K562 (cell line): ENCODE results near the gene DAPK1. TPM values are rescaled to one million over a fixed set of nuclear protein-coding genes. Genes with fewer than 3 reads are reported as not detected.

Experiments
- ATAC-seq: fragments of 200-7000 bp; cut with Tn5 transposase; 3 replicates; pipeline ENCODE4 v1.9.1; 2020; ENCODE audit warnings: moderate library complexity
- BruUV-seq: library from RNA; stranded (reverse); fragments of 400-500 nt; replicated peaks from 2 replicates; lab custom pipeline; 2021; lab: Mats Ljungman, UMichigan
- CTCF ChIA-PET: fragments of 300-600 bp; formaldehyde crosslinking; extraction: SDS; loops from one replicate; lab custom pipeline; 2021; ENCODE audit warnings: low intra/inter-chr PET ratio; lab: Yijun Ruan, JAX
- POLR2A ChIA-PET: fragments of 300-600, 350-650 bp; sonication (Branson Sonifier 250); formaldehyde crosslinking; extraction: SDS; loops from one replicate; lab custom pipeline; 2021; ENCODE audit warnings: antibody characterized with exemption, inconsistent platforms; lab: Yijun Ruan, JAX
- DNase-seq, 4 experiments: peaks; one replicate each; pipeline versions ENCODE4 v3.0.0 to v3.0.0-alpha.2; 2011 to 2018; ENCODE audit warnings: low spot score in 3 of 4, mixed read lengths in 3 of 4; ENCODE audit errors: extremely low read depth in 1 of 4
- FAIRE-seq: peaks from 2 replicates; lab custom pipeline; 2011; peaks lifted over from hg19 to GRCh38; lab: Jason Lieb, UNC
- H2AFZ ChIP-seq: 2 replicates; pipeline ENCODE4 v1.6.0; 2011; ENCODE audit warnings: low read depth, low read length, control low read depth, inconsistent platforms
- H3K27ac ChIP-seq: fragments of 200-600 bp; 3 replicates; pipeline ENCODE4 v1.8.0; 2011; ENCODE audit warnings: low read depth, mild to moderate bottlenecking, control low read depth, inconsistent platforms, low read length, moderate library complexity, mixed read lengths; ENCODE audit errors: extremely low read depth
- H3K27me3 ChIP-seq, 2 experiments: fragments of 300-600 bp in 1 of 2; 2 replicates in 1 of 2; 3 replicates in 1 of 2; pipeline versions ENCODE4 v1.6.0 to v1.8.0; 2011; ENCODE audit warnings: inconsistent platforms in 2 of 2, low read length in 2 of 2, mild to moderate bottlenecking in 1 of 2, mixed read lengths in 1 of 2, moderate library complexity in 1 of 2; ENCODE audit not compliant: control insufficient read depth in 2 of 2, insufficient read depth in 2 of 2
- H3K36me3 ChIP-seq: fragments of 300-600 bp; 3 replicates; pipeline ENCODE4 v1.8.0; 2011; ENCODE audit warnings: mild to moderate bottlenecking, low read length, inconsistent platforms; ENCODE audit not compliant: control insufficient read depth, insufficient read depth
- H3K4me1 ChIP-seq, 2 experiments: fragments of 200-600 bp in 1 of 2; replicated peaks in 1 of 2; 2 replicates in 1 of 2; 3 replicates in 1 of 2; pipeline versions ENCODE4 v1.5.1 to v1.8.0; 2011; ENCODE audit warnings: inconsistent platforms in 2 of 2, low read length in 2 of 2, mild to moderate bottlenecking in 1 of 2, mixed read lengths in 1 of 2, moderate library complexity in 1 of 2; ENCODE audit not compliant: control insufficient read depth in 2 of 2, insufficient read depth in 2 of 2
- H3K4me2 ChIP-seq: 2 replicates; pipeline ENCODE4 v1.6.1; 2011; ENCODE audit warnings: low read length, control low read depth, inconsistent platforms, mixed read lengths; ENCODE audit not compliant: insufficient read depth
- H3K4me3 ChIP-seq: fragments of 200-600 bp; sonication (generic), shearing (Covaris generic); 2 replicates; pipeline ENCODE4 v1.5.1; 2016; ENCODE audit warnings: control low read depth, inconsistent platforms
- H3K79me2 ChIP-seq: fragments of 200-600 bp; 3 replicates; pipeline ENCODE4 v1.8.0; 2011; ENCODE audit warnings: low read length, inconsistent platforms; ENCODE audit not compliant: control insufficient read depth, insufficient read depth
- H3K9ac ChIP-seq, 2 experiments: 2 replicates each; pipeline versions ENCODE4 v1.6.0 to v1.6.1; 2011; ENCODE audit warnings: low read depth in 2 of 2, low read length in 2 of 2, control low read depth in 1 of 2, inconsistent platforms in 1 of 2, mild to moderate bottlenecking in 1 of 2, mixed read lengths in 1 of 2; ENCODE audit not compliant: insufficient read depth in 1 of 2
- H3K9me1 ChIP-seq: one replicate; pipeline ENCODE4 v1.6.0; 2011; ENCODE audit warnings: inconsistent platforms, mild to moderate bottlenecking, low read length, moderate library complexity; ENCODE audit not compliant: control insufficient read depth, insufficient read depth
- H3K9me3 ChIP-seq: replicated peaks from 2 replicates; pipeline ENCODE4 v1.5.1; 2011; ENCODE audit warnings: low read depth, low read length, inconsistent platforms; ENCODE audit not compliant: control insufficient read depth, insufficient read depth
- H4K20me1 ChIP-seq: replicated peaks from 2 replicates; pipeline ENCODE4 v1.6.1; 2011; ENCODE audit warnings: low read length, inconsistent platforms, mixed read lengths; ENCODE audit not compliant: control insufficient read depth, insufficient read depth
- CBX1 ChIP-seq: sonication (generic); IDR thresholded peaks from 2 replicates; pipeline ENCODE4 v1.6.1; 2016; ENCODE audit warnings: antibody characterized with exemption, low read depth, mild to moderate bottlenecking
- CEBPB ChIP-seq: fragments of 450-650 bp; IDR thresholded peaks from 2 replicates; pipeline ENCODE4 v1.6.1; 2016; ENCODE audit warnings: missing genetic modification characterization, missing compliant biosample characterization
- DDX20 ChIP-seq: fragments of 450-650 bp; IDR thresholded peaks from 2 replicates; pipeline ENCODE4 v1.6.1; 2016; ENCODE audit warnings: missing genetic modification characterization, low read depth, mild to moderate bottlenecking, missing compliant biosample characterization, moderate library complexity
- NEUROD1 ChIP-seq: fragments of 150-350 bp; IDR thresholded peaks from 2 replicates; pipeline ENCODE4 v1.6.1; 2014; ENCODE audit warnings: borderline replicate concordance, low read length, low read depth; ENCODE audit not compliant: partially characterized antibody
- ZNF146 ChIP-seq: IDR thresholded peaks from one replicate; pipeline ENCODE4 v1.6.1; 2018; ENCODE audit warnings: missing compliant biosample characterization; ENCODE audit not compliant: unreplicated experiment
- ZNF668 ChIP-seq: fragments of 250-450 bp; sonication (Bioruptor Pico); IDR thresholded peaks from 2 replicates; pipeline ENCODE4 v1.8.0; 2022; ENCODE audit warnings: mild to moderate bottlenecking, inconsistent platforms
- WGBS: fragments of 100-300 bp; shearing (Covaris generic); methylation state at CpG from one replicate; pipeline ENCODE4 v1.1.6; 2016; ENCODE audit warnings: low coverage, mixed read lengths; ENCODE audit not compliant: insufficient coverage; ENCODE audit errors: missing lambda C conversion rate; 5-methylcytosine and 5-hydroxymethylcytosine counted together
- in situ Hi-C: fragments of 300-500 bp; cut with MboI; formaldehyde crosslinking; loops from 4 replicates; pipeline ENCODE4 v1.15.0; 2018; ENCODE audit warnings: inconsistent platforms, mixed read lengths
- intact Hi-C: fragments of 100-400 bp; cut with micrococcal nuclease; formaldehyde crosslinking; loops from 2 replicates; pipeline ENCODE4 v1.14.2; 2022
- polyA plus RNA-seq, 8 experiments: library from polyadenylated mRNA; depleted of rRNA in 4 of 8; stranded (reverse) in 5 of 8; unstranded in 3 of 8; fragments of >200 nt; fragmentation: Nextera tagmentation in 2 of 8; fragmentation: Illumina TruSeq in 1 of 8; extraction: Ambion mirVana in 2 of 8; extraction: Trizol in 1 of 8; gene quantifications; 2 replicates each; pipeline versions ENCODE4 v1.2.1 to v1.2.3, GENCODE V29; 2011 to 2014; ENCODE audit warnings: inconsistent platforms in 1 of 8, missing spikeins in 1 of 8
- total RNA-seq, 7 experiments: library from RNA; depleted of rRNA in 6 of 7; stranded (reverse); fragments of >200 nt in 6 of 7; fragmentation: Illumina TruSeq in 2 of 7; extraction: Trizol in 2 of 7; gene quantifications; 2 replicates each; pipeline versions ENCODE4 v1.2.1 to v1.2.3, GENCODE V29; 2011 to 2021; ENCODE audit warnings: low replicate concordance in 1 of 7
- TF ChIP-seq, protein P1 (sequence below): fragments of 450-650 bp; IDR thresholded peaks from 2 replicates; pipeline ENCODE4 v1.6.1; 2016; ENCODE audit warnings: low read depth
- TF ChIP-seq, protein P2 (sequence below), 2 experiments: IDR thresholded peaks; 2 replicates each; pipeline ENCODE4 v1.6.1; 2012; ENCODE audit warnings: improper control_type of control experiment in 2 of 2, low read depth in 2 of 2, low read length in 2 of 2, borderline replicate concordance in 1 of 2
- TF ChIP-seq, protein P3 (sequence below): fragments of 450-650 bp; formaldehyde crosslinking; IDR thresholded peaks from 2 replicates; pipeline ENCODE4 v1.4.0; 2020; ENCODE audit warnings: mild to moderate bottlenecking, mixed read lengths

DAPK1 gene
- total and polyA plus RNA-seq, 9 of the 15 experiments (the other 6 are each of a cell fraction or from before 2014, with no cell fraction given): 1.7 to 26.4 (median 15.8) TPM

DNA sequence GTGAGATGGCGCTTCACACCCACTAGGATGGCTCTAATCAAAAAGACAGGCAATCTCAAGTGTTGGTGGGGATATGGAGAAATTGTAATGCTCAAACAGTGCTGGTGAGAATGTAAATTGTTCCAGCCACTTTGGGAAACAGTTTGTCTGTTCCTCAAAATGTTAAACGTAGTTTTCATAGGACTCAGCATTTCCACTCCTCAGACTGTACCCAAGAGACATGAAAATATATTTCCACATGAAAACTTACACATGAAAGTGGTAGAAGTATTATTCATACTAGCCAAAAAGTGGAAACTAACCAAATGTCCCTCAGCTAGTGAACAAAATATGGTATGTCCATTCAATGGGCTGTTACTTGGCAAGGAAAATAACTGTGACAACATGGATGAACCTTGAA, 120.6 kb downstream of the DAPK1 start (continued):
- TF ChIP-seq, protein P1, sequence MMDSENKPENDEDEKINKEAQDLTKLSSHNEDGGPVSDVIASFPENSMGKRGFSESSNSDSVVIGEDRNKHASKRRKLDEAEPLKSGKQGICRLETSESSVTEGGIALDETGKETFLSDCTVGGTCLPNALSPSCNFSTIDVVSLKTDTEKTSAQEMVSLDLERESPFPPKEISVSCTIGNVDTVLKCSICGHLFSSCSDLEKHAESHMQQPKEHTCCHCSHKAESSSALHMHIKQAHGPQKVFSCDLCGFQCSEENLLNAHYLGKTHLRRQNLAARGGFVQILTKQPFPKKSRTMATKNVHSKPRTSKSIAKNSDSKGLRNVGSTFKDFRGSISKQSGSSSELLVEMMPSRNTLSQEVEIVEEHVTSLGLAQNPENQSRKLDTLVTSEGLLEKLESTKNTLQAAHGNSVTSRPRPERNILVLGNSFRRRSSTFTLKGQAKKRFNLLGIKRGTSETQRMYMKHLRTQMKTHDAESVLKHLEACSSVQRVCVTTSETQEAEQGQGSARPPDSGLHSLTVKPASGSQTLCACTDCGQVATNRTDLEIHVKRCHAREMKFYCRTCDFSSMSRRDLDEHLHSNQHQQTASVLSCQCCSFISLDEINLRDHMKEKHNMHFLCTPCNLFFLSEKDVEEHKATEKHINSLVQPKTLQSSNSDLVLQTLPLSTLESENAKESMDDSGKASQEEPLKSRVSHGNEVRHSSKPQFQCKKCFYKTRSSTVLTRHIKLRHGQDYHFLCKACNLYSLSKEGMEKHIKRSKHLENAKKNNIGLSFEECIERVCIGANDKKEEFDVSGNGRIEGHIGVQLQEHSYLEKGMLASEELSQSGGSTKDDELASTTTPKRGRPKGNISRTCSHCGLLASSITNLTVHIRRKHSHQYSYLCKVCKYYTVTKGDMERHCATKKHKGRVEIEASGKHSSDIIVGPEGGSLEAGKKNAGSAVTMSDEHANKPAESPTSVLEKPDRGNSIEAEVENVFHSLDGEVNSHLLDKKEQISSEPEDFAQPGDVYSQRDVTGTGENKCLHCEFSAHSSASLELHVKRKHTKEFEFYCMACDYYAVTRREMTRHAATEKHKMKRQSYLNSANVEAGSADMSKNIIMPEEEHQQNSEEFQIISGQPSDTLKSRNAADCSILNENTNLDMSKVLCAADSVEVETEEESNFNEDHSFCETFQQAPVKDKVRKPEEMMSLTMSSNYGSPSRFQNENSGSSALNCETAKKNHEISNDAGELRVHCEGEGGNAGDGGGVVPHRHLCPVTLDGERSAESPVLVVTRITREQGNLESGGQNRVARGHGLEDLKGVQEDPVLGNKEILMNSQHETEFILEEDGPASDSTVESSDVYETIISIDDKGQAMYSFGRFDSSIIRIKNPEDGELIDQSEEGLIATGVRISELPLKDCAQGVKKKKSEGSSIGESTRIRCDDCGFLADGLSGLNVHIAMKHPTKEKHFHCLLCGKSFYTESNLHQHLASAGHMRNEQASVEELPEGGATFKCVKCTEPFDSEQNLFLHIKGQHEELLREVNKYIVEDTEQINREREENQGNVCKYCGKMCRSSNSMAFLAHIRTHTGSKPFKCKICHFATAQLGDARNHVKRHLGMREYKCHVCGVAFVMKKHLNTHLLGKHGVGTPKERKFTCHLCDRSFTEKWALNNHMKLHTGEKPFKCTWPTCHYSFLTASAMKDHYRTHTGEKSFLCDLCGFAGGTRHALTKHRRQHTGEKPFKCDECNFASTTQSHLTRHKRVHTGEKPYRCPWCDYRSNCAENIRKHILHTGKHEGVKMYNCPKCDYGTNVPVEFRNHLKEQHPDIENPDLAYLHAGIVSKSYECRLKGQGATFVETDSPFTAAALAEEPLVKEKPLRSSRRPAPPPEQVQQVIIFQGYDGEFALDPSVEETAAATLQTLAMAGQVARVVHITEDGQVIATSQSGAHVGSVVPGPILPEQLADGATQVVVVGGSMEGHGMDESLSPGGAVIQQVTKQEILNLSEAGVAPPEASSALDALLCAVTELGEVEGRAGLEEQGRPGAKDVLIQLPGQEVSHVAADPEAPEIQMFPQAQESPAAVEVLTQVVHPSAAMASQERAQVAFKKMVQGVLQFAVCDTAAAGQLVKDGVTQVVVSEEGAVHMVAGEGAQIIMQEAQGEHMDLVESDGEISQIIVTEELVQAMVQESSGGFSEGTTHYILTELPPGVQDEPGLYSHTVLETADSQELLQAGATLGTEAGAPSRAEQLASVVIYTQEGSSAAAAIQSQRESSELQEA: no peak
- no peak for TF ChIP-seq ZNF146 (CRISPR knock-in tag)

DNA sequence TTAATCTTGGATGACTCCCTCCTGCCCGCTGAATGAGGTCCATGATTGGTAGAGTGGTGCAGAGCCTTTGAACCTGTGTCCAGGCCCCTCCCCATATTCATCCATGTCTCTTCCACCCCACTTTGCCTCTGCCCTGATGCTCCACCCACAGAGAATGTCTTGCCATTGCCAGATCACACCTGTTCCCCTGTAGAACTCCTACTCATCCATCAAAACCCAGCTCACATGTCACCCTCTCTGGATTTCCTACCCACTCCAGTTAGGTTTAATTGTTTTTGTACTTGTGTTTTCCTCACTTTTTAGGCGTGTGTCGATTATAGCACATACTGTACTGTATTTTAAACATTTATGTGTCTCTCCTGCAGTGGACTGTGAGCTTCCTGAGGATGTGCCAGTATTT, 121.3 kb downstream of the DAPK1 start:
- peaks cover 3% of the 10 kb centered on the region in 2 experiments; a peak in 1 of 5 replicates for H3K4me1 ChIP-seq
- POLR2A ChIA-PET: no interaction called here
- FAIRE-seq (no peak), DNase-seq (no peak), ATAC-seq (no peak)
- H3K9me3 ChIP-seq: no peaks in the 10 kb centered on the region
- no peak overlapping the region for H3K4me2 ChIP-seq
- in situ Hi-C loops (no loop called here), intact Hi-C loops (no loop called here)
- H2AFZ ChIP-seq: no peak overlapping the region
- CTCF ChIA-PET: no interaction called here
- WGBS: 25% methylated on average over 2 of the region's 3 CpGs
- BruUV-seq: no TSS peak
- peaks cover 7% of the 10 kb centered on the region; the same call in 1 of the 3 replicates for H3K36me3 ChIP-seq
- no peaks in the 10 kb centered on the region for H3K9me1 ChIP-seq
- no peak overlapping the region for H3K27ac ChIP-seq
- no peaks in the 10 kb centered on the region for H4K20me1 ChIP-seq
- H3K4me3 ChIP-seq: no peak overlapping the region
- no peak overlapping the region for H3K9ac ChIP-seq
- H3K79me2 ChIP-seq: no peaks in the 10 kb centered on the region
- no peaks in the 10 kb centered on the region for H3K27me3 ChIP-seq
- TF ChIP-seq, protein P2, sequence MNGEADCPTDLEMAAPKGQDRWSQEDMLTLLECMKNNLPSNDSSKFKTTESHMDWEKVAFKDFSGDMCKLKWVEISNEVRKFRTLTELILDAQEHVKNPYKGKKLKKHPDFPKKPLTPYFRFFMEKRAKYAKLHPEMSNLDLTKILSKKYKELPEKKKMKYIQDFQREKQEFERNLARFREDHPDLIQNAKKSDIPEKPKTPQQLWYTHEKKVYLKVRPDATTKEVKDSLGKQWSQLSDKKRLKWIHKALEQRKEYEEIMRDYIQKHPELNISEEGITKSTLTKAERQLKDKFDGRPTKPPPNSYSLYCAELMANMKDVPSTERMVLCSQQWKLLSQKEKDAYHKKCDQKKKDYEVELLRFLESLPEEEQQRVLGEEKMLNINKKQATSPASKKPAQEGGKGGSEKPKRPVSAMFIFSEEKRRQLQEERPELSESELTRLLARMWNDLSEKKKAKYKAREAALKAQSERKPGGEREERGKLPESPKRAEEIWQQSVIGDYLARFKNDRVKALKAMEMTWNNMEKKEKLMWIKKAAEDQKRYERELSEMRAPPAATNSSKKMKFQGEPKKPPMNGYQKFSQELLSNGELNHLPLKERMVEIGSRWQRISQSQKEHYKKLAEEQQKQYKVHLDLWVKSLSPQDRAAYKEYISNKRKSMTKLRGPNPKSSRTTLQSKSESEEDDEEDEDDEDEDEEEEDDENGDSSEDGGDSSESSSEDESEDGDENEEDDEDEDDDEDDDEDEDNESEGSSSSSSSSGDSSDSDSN (IDR thresholded peaks at IDR 0.05; ENCODE audit: borderline replicate concordance in 1 of 2, low read depth in 2 of 2, low read length in 2 of 2): no peak
- TF ChIP-seq ZNF668 (CRISPR knock-in tag): no peak
- no peak for TF ChIP-seq NEUROD1
- TF ChIP-seq, protein P3, sequence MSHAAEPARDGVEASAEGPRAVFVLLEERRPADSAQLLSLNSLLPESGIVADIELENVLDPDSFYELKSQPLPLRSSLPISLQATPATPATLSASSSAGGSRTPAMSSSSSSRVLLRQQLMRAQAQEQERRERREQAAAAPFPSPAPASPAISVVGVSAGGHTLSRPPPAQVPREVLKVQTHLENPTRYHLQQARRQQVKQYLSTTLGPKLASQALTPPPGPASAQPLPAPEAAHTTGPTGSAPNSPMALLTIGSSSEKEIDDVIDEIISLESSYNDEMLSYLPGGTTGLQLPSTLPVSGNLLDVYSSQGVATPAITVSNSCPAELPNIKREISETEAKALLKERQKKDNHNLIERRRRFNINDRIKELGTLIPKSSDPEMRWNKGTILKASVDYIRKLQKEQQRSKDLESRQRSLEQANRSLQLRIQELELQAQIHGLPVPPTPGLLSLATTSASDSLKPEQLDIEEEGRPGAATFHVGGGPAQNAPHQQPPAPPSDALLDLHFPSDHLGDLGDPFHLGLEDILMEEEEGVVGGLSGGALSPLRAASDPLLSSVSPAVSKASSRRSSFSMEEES: no peak
- no peak for TF ChIP-seq CBX1
- no peak for TF ChIP-seq DDX20 (tag)
- no peak for TF ChIP-seq CEBPB
